ENCODE data around the gene AXDND1. TPM values are rescaled to one million over a fixed set of nuclear protein-coding genes. Genes with fewer than 3 reads are reported as not detected.

Gene AXDND1
- total and polyA plus RNA-seq, 2 experiments from 2014 or later, result not detected

DNA sequence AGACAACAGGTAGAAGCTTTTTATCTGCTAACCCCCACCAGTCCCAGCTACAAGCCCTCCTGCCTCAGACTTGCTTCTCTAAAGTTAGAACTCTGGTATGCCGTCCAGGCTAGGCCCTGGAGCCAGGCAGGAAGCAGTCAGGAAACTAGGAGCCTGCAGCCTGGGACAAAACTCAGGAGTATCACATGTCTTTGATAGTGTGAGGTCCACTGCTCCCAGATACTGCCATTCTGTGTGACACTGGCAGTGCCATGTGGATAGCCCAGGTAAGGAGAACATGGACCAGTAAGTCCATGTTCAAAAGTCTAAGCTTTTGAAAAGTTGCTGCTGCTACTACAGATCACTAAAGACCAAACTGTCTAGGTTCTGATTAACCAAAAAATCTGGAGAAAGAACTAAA is 164.6 kb downstream of the AXDND1 start (continued):
- TF ChIP-seq, protein P1, sequence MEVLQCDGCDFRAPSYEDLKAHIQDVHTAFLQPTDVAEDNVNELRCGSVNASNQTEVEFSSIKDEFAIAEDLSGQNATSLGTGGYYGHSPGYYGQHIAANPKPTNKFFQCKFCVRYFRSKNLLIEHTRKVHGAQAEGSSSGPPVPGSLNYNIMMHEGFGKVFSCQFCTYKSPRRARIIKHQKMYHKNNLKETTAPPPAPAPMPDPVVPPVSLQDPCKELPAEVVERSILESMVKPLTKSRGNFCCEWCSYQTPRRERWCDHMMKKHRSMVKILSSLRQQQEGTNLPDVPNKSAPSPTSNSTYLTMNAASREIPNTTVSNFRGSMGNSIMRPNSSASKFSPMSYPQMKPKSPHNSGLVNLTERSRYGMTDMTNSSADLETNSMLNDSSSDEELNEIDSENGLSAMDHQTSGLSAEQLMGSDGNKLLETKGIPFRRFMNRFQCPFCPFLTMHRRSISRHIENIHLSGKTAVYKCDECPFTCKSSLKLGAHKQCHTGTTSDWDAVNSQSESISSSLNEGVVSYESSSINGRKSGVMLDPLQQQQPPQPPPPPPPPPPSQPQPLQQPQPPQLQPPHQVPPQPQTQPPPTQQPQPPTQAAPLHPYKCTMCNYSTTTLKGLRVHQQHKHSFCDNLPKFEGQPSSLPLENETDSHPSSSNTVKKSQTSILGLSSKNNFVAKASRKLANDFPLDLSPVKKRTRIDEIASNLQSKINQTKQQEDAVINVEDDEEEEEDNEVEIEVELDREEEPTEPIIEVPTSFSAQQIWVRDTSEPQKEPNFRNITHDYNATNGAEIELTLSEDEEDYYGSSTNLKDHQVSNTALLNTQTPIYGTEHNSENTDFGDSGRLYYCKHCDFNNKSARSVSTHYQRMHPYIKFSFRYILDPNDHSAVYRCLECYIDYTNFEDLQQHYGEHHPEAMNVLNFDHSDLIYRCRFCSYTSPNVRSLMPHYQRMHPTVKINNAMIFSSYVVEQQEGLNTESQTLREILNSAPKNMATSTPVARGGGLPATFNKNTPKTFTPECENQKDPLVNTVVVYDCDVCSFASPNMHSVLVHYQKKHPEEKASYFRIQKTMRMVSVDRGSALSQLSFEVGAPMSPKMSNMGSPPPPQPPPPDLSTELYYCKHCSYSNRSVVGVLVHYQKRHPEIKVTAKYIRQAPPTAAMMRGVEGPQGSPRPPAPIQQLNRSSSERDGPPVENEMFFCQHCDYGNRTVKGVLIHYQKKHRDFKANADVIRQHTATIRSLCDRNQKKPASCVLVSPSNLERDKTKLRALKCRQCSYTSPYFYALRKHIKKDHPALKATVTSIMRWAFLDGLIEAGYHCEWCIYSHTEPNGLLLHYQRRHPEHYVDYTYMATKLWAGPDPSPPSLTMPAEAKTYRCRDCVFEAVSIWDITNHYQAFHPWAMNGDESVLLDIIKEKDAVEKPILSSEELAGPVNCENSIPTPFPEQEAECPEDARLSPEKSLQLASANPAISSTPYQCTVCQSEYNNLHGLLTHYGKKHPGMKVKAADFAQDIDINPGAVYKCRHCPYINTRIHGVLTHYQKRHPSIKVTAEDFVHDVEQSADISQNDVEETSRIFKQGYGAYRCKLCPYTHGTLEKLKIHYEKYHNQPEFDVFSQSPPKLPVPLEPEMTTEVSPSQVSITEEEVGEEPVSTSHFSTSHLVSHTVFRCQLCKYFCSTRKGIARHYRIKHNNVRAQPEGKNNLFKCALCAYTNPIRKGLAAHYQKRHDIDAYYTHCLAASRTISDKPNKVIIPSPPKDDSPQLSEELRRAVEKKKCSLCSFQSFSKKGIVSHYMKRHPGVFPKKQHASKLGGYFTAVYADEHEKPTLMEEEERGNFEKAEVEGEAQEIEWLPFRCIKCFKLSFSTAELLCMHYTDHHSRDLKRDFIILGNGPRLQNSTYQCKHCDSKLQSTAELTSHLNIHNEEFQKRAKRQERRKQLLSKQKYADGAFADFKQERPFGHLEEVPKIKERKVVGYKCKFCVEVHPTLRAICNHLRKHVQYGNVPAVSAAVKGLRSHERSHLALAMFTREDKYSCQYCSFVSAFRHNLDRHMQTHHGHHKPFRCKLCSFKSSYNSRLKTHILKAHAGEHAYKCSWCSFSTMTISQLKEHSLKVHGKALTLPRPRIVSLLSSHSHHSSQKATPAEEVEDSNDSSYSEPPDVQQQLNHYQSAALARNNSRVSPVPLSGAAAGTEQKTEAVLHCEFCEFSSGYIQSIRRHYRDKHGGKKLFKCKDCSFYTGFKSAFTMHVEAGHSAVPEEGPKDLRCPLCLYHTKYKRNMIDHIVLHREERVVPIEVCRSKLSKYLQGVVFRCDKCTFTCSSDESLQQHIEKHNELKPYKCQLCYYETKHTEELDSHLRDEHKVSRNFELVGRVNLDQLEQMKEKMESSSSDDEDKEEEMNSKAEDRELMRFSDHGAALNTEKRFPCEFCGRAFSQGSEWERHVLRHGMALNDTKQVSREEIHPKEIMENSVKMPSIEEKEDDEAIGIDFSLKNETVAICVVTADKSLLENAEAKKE (CRISPR knock-in tag; IDR thresholded peaks at IDR 0.05), result no peak
- TF ChIP-seq JUNB (IDR thresholded peaks at IDR 0.05; ENCODE audit: unreplicated experiment) (no peak), ZNF331 (CRISPR knock-in tag; IDR thresholded peaks at IDR 0.05; ENCODE audit: low read depth) (no peak)
- TF ChIP-seq, protein P2, sequence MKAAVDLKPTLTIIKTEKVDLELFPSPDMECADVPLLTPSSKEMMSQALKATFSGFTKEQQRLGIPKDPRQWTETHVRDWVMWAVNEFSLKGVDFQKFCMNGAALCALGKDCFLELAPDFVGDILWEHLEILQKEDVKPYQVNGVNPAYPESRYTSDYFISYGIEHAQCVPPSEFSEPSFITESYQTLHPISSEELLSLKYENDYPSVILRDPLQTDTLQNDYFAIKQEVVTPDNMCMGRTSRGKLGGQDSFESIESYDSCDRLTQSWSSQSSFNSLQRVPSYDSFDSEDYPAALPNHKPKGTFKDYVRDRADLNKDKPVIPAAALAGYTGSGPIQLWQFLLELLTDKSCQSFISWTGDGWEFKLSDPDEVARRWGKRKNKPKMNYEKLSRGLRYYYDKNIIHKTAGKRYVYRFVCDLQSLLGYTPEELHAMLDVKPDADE (IDR thresholded peaks at IDR 0.05), result no peak
- TF ChIP-seq, protein P3, sequence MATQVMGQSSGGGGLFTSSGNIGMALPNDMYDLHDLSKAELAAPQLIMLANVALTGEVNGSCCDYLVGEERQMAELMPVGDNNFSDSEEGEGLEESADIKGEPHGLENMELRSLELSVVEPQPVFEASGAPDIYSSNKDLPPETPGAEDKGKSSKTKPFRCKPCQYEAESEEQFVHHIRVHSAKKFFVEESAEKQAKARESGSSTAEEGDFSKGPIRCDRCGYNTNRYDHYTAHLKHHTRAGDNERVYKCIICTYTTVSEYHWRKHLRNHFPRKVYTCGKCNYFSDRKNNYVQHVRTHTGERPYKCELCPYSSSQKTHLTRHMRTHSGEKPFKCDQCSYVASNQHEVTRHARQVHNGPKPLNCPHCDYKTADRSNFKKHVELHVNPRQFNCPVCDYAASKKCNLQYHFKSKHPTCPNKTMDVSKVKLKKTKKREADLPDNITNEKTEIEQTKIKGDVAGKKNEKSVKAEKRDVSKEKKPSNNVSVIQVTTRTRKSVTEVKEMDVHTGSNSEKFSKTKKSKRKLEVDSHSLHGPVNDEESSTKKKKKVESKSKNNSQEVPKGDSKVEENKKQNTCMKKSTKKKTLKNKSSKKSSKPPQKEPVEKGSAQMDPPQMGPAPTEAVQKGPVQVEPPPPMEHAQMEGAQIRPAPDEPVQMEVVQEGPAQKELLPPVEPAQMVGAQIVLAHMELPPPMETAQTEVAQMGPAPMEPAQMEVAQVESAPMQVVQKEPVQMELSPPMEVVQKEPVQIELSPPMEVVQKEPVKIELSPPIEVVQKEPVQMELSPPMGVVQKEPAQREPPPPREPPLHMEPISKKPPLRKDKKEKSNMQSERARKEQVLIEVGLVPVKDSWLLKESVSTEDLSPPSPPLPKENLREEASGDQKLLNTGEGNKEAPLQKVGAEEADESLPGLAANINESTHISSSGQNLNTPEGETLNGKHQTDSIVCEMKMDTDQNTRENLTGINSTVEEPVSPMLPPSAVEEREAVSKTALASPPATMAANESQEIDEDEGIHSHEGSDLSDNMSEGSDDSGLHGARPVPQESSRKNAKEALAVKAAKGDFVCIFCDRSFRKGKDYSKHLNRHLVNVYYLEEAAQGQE (IDR thresholded peaks at IDR 0.05; ENCODE audit: unreplicated experiment), result no peak

Measured in GM23338 (cell line).